SK-N-SH (cell line): ENCODE data around the gene TMEM120B. TPM values are rescaled to one million over a fixed set of nuclear protein-coding genes. Genes with fewer than 3 reads are reported as not detected.

Source experiments
- CTCF ChIA-PET: fragments of 300-600, 350-600 bp; formaldehyde crosslinking; extraction: SDS; loops from one replicate; lab custom pipeline; 2021; lab: Yijun Ruan, JAX
- POLR2A ChIA-PET: fragments of 350-600 bp; sonication (Branson Sonifier 250); formaldehyde crosslinking; extraction: SDS; loops from one replicate; lab custom pipeline; 2020; ENCODE audit warnings: antibody characterized with exemption, inconsistent platforms; lab: Yijun Ruan, JAX
- DNase-seq: peaks from one replicate; pipeline ENCODE4 v3.0.0; 2012
- H2AFZ ChIP-seq: fragments of 200-600 bp; sonication (generic); 2 replicates; pipeline ENCODE4 v1.8.1; 2016; ENCODE audit warnings: antibody characterized with exemption, mild to moderate bottlenecking, low read depth
- H3F3A ChIP-seq: fragments of 200-600 bp; sonication (generic); replicated peaks from 2 replicates; pipeline ENCODE3; 2016; ENCODE audit warnings: antibody characterized with exemption, mild to moderate bottlenecking; ENCODE audit not compliant: insufficient read depth
- H3K27ac ChIP-seq, 2 experiments: fragments of 200-500 bp in 1 of 2; fragments of 200-600 bp in 1 of 2; sonication (Bioruptor generic) in 1 of 2; sonication (generic), shearing (Covaris generic) in 1 of 2; 2 replicates each; pipeline versions ENCODE4 v1.5.1 to v1.6.1; 2014 to 2016; ENCODE audit warnings: low read depth in 2 of 2, inconsistent platforms in 1 of 2, low read length in 1 of 2, mild to moderate bottlenecking in 1 of 2, mixed read lengths in 1 of 2
- H3K27me3 ChIP-seq: fragments of 200-600 bp; sonication (generic), shearing (Covaris generic); 2 replicates; pipeline ENCODE4 v1.6.1; 2016; ENCODE audit warnings: mixed run types; ENCODE audit not compliant: insufficient read depth
- H3K36me3 ChIP-seq, 2 experiments: fragments of 200-500 bp in 1 of 2; fragments of 200-600 bp in 1 of 2; sonication (Bioruptor generic) in 1 of 2; sonication (generic) in 1 of 2; replicated peaks in 1 of 2; 2 replicates each; pipeline versions ENCODE3 to v1.5.1; 2014 to 2016; ENCODE audit warnings: low read length in 1 of 2, mild to moderate bottlenecking in 1 of 2; ENCODE audit not compliant: insufficient read depth in 2 of 2, control insufficient read depth in 1 of 2
- H3K4me1 ChIP-seq, 2 experiments: fragments of 200-500 bp in 1 of 2; fragments of 200-600 bp in 1 of 2; sonication (Bioruptor generic) in 1 of 2; sonication (generic), shearing (Covaris generic) in 1 of 2; 2 replicates each; pipeline versions ENCODE4 v1.5.1 to v1.6.1; 2014 to 2016; ENCODE audit warnings: low read depth in 1 of 2, low read length in 1 of 2, mixed run types in 1 of 2; ENCODE audit not compliant: insufficient read depth in 2 of 2, control insufficient read depth in 1 of 2
- H3K4me2 ChIP-seq: fragments of 200-600 bp; sonication (generic), shearing (Covaris generic); 2 replicates; pipeline ENCODE4 v1.6.1; 2017; ENCODE audit warnings: mixed run types
- H3K4me3 ChIP-seq, 2 experiments: fragments of 200-500 bp in 1 of 2; fragments of 200-600 bp in 1 of 2; sonication (Bioruptor generic) in 1 of 2; sonication (generic), shearing (Covaris generic) in 1 of 2; 2 replicates each; pipeline versions ENCODE4 v1.5.1 to v1.8.1; 2014 to 2016; ENCODE audit warnings: low read depth in 2 of 2, inconsistent platforms in 1 of 2, low read length in 1 of 2, mild to moderate bottlenecking in 1 of 2, mixed read lengths in 1 of 2, moderate library complexity in 1 of 2
- H3K79me2 ChIP-seq: fragments of 200-600 bp; sonication (generic); 2 replicates; pipeline ENCODE4 v1.8.1; 2017; ENCODE audit warnings: mild to moderate bottlenecking; ENCODE audit not compliant: insufficient read depth
- H3K9ac ChIP-seq: fragments of 200-600 bp; sonication (generic); 2 replicates; pipeline ENCODE4 v1.6.1; 2017; ENCODE audit warnings: mixed run types
- H3K9me2 ChIP-seq: fragments of 200-600 bp; sonication (generic); 2 replicates; pipeline ENCODE4 v1.6.1; 2017; ENCODE audit warnings: mixed run types
- H3K9me3 ChIP-seq: fragments of 200-600 bp; sonication (generic); 2 replicates; pipeline ENCODE4 v1.6.1; 2017; ENCODE audit warnings: mixed run types, mild to moderate bottlenecking, moderate library complexity
- H4K20me1 ChIP-seq: fragments of 200-600 bp; sonication (generic); 2 replicates; pipeline ENCODE4 v1.6.1; 2017; ENCODE audit warnings: mild to moderate bottlenecking, mixed run types; ENCODE audit not compliant: insufficient read depth
- EP300 ChIP-seq, 2 experiments: IDR thresholded peaks; 2 replicates each; pipeline versions ENCODE4 v1.4.0 to v1.6.1; 2012; ENCODE audit warnings: borderline replicate concordance in 1 of 2, low read depth in 1 of 2, low read length in 1 of 2
- MXI1 ChIP-seq: IDR thresholded peaks from 2 replicates; pipeline ENCODE4 v1.6.1; 2012; ENCODE audit warnings: mild to moderate bottlenecking, low read depth, low read length, improper control_type of control experiment
- NFIC ChIP-seq: IDR thresholded peaks from 2 replicates; pipeline ENCODE4 v1.4.0; 2012; ENCODE audit warnings: borderline replicate concordance
- POLR2AphosphoS5 ChIP-seq: IDR thresholded peaks from 2 replicates; pipeline ENCODE4 v1.6.1; 2012; ENCODE audit warnings: low read depth, low read length
- RCOR1 ChIP-seq: fragments of 150-350 bp; IDR thresholded peaks from 2 replicates; pipeline ENCODE4 v1.6.1; 2017; ENCODE audit warnings: antibody characterized with exemption, low read length
- SIN3A ChIP-seq: IDR thresholded peaks from 2 replicates; pipeline ENCODE4 v1.6.1; 2012; ENCODE audit warnings: low read depth, mild to moderate bottlenecking, low read length, moderate library complexity, borderline replicate concordance
- SMC3 ChIP-seq: IDR thresholded peaks from 2 replicates; pipeline ENCODE4 v1.6.1; 2012; ENCODE audit warnings: low read depth, low read length, improper control_type of control experiment
- TCF12 ChIP-seq: IDR thresholded peaks from 2 replicates; pipeline ENCODE4 v1.4.0; 2012
- YY1 ChIP-seq: IDR thresholded peaks from 2 replicates; pipeline ENCODE4 v1.4.0; 2012; ENCODE audit warnings: low read depth, mild to moderate bottlenecking
- WGBS: methylation state at CpG from one replicate; pipeline ENCODE4 v1.1.6; 2017; ENCODE audit warnings: low lambda C conversion rate; 5-methylcytosine and 5-hydroxymethylcytosine counted together
- polyA plus RNA-seq, 3 experiments: library from polyadenylated mRNA; depleted of rRNA; stranded (reverse); fragments of >200 nt; gene quantifications; 2 replicates each; pipeline ENCODE4 v1.2.3, GENCODE V29; 2012
- TF ChIP-seq, protein P1 (sequence below): IDR thresholded peaks from 2 replicates; pipeline ENCODE4; 2012
- TF ChIP-seq, protein P2 (sequence below): fragments of 150-350 bp; IDR thresholded peaks from 2 replicates; pipeline ENCODE4 v1.6.1; 2016; ENCODE audit warnings: mild to moderate bottlenecking, low read depth, low read length
- TF ChIP-seq, protein P3 (sequence below): IDR thresholded peaks from 2 replicates; pipeline ENCODE4 v1.4.0; 2012; ENCODE audit warnings: low read depth, borderline replicate concordance
- TF ChIP-seq, protein P4 (sequence below): IDR thresholded peaks from 2 replicates; pipeline ENCODE4 v1.4.0; 2012; ENCODE audit warnings: low read depth, borderline replicate concordance

The TMEM120B gene
- polyA plus RNA-seq, 1 of the 3 experiments (the other 2 are of a cell fraction) = 15.4 TPM

DNA sequence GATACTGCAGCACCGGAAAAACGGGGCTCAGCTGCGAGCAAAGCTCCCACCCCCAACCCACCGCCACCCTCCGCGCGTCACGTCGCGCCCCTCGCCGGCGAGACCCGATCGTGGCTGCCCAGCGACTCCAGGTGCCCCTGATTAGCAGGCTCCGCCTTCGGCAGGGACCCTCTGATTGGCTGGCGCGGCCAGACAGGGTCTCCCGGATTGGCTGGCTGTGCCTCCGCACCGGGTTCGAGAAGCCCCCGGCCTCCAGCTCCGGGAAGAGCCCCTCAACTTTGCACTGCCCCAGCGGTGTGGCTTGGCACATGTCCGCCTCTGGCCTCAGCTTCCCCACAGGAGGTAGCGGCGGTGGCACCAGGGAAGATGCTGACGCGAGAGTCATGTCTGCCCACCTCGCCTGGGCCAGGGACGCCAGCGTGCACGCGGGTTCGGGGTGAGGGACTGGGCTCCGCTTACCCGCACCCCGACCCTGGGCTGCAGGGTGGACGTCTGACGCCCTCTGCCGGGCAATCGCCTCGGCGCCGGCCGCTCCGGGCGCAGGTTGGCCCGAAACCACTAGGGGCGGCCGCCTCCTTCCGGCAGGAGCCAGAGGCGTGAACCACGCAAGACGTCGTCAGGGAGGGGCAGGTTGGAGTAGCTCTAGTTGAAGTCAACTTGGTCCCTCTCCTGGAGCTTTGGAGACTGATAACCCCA lies 81.4 kb downstream of the TMEM120B start (continued):
- TF ChIP-seq POLR2AphosphoS5 = peak; percentile 50; the same call in 1 of the 2 replicates
- peak; percentile 5; the same call in 1 of the 2 replicates for TF ChIP-seq RCOR1
- TF ChIP-seq, protein P1, sequence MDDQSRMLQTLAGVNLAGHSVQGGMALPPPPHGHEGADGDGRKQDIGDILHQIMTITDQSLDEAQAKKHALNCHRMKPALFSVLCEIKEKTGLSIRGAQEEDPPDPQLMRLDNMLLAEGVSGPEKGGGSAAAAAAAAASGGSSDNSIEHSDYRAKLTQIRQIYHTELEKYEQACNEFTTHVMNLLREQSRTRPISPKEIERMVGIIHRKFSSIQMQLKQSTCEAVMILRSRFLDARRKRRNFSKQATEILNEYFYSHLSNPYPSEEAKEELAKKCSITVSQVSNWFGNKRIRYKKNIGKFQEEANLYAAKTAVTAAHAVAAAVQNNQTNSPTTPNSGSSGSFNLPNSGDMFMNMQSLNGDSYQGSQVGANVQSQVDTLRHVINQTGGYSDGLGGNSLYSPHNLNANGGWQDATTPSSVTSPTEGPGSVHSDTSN = peak; percentile 40; the same call in 1 of the 2 replicates

DNA sequence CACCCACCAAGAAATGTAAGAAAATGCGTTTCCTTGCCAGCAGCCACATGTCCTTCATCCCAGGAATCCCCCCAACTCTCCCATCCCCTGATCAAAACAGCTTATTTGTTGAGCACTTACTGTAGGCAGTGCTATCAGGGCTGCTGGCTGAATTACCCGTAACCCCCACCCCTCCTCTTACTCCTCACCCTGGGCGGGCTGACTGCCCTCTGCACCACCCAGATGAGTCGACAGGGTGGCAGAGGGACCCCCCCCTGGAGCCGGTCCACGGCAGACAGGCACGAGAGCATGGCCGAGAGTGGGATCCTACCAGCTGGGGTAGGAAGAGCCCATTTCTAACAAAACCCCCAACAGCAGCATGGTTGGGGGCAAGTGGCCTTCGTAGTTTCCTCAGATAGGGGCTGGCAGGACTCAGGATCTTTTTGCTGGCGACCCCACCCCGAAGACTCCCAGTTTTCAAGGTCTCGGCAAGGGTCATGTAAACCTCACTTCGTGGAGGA lies 82.0 kb downstream of the TMEM120B start:
- peaks cover 40% of the 10 kb centered on the region for H3F3A ChIP-seq
- TF ChIP-seq POLR2AphosphoS5 (peak; percentile 12; the same call in 1 of the 2 replicates), NFIC (no peak), YY1 (no peak), TCF12 (no peak)
- TF ChIP-seq, protein P1 = no peak
- TF ChIP-seq, all 33 proteins: peak for 1
- Histone ChIP-seq H2AFZ (no peak overlapping the region; the same call in 1 of the 2 replicates), H3K9ac (peak overlapping the region; percentile 48; the same call in 1 of the 2 replicates), H3K27me3 (no peaks in the 10 kb centered on the region), H3K4me3 (peak overlapping the region; percentile 54 to 61), H3K27ac (peak overlapping the region; percentile 82 to 99), H3K4me1 (peaks cover 40 to 67% of the 10 kb centered on the region in 2 experiments), H4K20me1 (no peaks in the 10 kb centered on the region; the same call in 1 of the 2 replicates), H3K36me3 (peaks cover 8 to 11% of the 10 kb centered on the region in 2 experiments), H3K9me2 (no peaks in the 10 kb centered on the region), H3K9me3 (no peaks in the 10 kb centered on the region), H3K79me2 (peaks cover 43% of the 10 kb centered on the region), H3K4me2 (peak overlapping the region; percentile 94)
- CTCF ChIA-PET = interaction anchor here (0.6 to 16.0 kb wide), 66 partner anchors 15 to 512 kb away, joined by 3 to 675 read pairs (median 5); partner anchors contain the start of genes BCL7A, HPD, PSMD9 and SETD1B
- peak; percentile 58 for DNase-seq
- WGBS = 0% methylated on average over 3 of the region's 13 CpGs
- POLR2A ChIA-PET = interaction anchor here (1.5 to 7.0 kb wide), 9 partner anchors 9 to 94 kb away, joined by 4 to 79 read pairs (median 6); partner anchors contain the start of genes PSMD9, SETD1B and TMEM120B

DNA sequence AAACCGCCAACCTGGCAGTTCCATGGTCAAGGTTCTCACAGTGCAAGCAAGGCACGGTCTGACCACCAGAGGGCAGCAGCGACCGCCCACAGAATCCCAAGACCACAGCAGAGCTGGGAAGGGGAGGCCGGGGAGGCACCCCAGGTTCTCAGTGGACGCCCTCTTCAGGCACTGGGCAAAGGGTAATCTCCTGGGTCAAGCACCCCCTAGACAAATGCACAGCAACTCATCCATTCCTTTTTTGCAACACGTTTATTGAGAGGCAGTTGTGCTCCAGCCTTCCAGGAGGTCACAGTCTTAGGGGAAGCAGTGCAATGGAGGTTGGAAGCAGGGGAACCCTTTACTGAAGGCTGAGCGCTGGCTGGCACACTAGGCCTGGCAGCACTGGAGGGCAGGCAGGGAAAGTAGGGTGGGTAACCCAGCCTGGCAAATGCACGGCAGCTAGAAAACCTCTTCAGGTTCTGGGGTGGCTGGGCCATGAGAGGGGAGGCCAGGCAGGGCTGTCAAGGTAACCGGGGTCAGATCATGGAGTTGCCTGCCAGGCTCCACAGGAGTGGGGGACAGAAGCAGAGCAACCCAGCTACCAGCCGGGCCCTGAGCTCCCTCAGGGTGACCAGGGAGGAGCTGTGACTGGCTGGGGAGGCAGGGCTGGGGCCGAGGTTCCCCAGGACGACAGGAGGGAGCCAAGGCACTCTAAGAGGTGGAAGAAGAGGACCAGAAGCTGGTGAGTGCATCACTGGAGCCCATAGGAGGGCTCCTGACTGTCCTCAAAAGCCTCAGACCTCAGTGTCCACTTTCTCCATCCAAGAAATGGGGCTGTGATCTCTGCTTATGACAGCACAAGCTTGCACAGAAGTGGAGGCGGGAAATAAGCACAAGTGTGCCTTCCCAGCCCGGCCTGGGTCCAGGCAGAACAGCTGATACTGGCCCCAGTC lies 82.7 kb downstream of the TMEM120B start:
- peak overlapping the region; percentile 94 for H3K4me2 ChIP-seq
- POLR2A ChIA-PET = interaction anchor here (1.0 to 7.0 kb wide), 8 partner anchors 8 to 93 kb away, joined by 3 to 79 read pairs (median 8); partner anchors contain the start of genes PSMD9, SETD1B and TMEM120B
- TF ChIP-seq SMC3 (peak; percentile 86), MXI1 (peak; percentile 40; the same call in 1 of the 2 replicates), EP300 (IDR thresholded peaks at IDR 0.05; ENCODE audit: borderline replicate concordance in 1 of 2, low read depth in 1 of 2, low read length in 1 of 2) (no peak), SIN3A (0 out of 2 replicates have a peak, but pooled peaks have one; percentile 39)
- TF ChIP-seq, protein P2, sequence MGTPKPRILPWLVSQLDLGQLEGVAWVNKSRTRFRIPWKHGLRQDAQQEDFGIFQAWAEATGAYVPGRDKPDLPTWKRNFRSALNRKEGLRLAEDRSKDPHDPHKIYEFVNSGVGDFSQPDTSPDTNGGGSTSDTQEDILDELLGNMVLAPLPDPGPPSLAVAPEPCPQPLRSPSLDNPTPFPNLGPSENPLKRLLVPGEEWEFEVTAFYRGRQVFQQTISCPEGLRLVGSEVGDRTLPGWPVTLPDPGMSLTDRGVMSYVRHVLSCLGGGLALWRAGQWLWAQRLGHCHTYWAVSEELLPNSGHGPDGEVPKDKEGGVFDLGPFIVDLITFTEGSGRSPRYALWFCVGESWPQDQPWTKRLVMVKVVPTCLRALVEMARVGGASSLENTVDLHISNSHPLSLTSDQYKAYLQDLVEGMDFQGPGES = no peak
- TF ChIP-seq, protein P3, sequence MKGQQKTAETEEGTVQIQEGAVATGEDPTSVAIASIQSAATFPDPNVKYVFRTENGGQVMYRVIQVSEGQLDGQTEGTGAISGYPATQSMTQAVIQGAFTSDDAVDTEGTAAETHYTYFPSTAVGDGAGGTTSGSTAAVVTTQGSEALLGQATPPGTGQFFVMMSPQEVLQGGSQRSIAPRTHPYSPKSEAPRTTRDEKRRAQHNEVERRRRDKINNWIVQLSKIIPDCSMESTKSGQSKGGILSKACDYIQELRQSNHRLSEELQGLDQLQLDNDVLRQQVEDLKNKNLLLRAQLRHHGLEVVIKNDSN = no peak
- TF ChIP-seq, protein P4, sequence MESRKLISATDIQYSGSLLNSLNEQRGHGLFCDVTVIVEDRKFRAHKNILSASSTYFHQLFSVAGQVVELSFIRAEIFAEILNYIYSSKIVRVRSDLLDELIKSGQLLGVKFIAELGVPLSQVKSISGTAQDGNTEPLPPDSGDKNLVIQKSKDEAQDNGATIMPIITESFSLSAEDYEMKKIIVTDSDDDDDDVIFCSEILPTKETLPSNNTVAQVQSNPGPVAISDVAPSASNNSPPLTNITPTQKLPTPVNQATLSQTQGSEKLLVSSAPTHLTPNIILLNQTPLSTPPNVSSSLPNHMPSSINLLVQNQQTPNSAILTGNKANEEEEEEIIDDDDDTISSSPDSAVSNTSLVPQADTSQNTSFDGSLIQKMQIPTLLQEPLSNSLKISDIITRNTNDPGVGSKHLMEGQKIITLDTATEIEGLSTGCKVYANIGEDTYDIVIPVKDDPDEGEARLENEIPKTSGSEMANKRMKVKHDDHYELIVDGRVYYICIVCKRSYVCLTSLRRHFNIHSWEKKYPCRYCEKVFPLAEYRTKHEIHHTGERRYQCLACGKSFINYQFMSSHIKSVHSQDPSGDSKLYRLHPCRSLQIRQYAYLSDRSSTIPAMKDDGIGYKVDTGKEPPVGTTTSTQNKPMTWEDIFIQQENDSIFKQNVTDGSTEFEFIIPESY = no peak

More for the DNA sequence above, 82.7 kb downstream of the TMEM120B start:
- Histone ChIP-seq H2AFZ (no peak overlapping the region), H3K27me3 (no peaks in the 10 kb centered on the region), H3K9me2 (no peaks in the 10 kb centered on the region), H3K9ac (peak overlapping the region; percentile 48; the same call in 1 of the 2 replicates), H3K27ac (peak overlapping the region; percentile 82 to 99), H3F3A (peaks cover 43% of the 10 kb centered on the region), H3K4me3 (peak overlapping the region in 1 of 2 experiments; percentile 61; a peak in 2 of 4 replicates), H3K36me3 (peaks cover 8 to 11% of the 10 kb centered on the region in 2 experiments), H4K20me1 (no peaks in the 10 kb centered on the region; the same call in 1 of the 2 replicates), H3K9me3 (no peaks in the 10 kb centered on the region), H3K4me1 (peaks cover 40 to 67% of the 10 kb centered on the region in 2 experiments), H3K79me2 (peaks cover 43% of the 10 kb centered on the region)
- peak; percentile 86 for DNase-seq
- CTCF ChIA-PET = interaction anchor here (0.6 to 16.0 kb wide), 59 partner anchors 14 to 1176 kb away, joined by 3 to 675 read pairs (median 6); partner anchors contain the start of genes BCL7A, PSMD9, SETD1B and TMEM120B
- 62% methylated on average over 5 of the region's 15 CpGs for WGBS
